Stimulated activated CD8-positive, alpha-beta memory T cell treated with anti-CD3 and anti-CD28 coated beads, Interleukin-12 subunit alpha, Interleukin-12 subunit beta, amount 100 ng/mL, for 24 hours (primary cell): Measurements from ENCODE around the gene CST7.

Experiments used
- DNase-seq: peaks from one replicate; pipeline ENCODE4 v3.0.0-alpha.2; 2020; ENCODE audit errors: extremely low read depth

The CST7 gene

GRCh38 chr20:25003002-25003401 lies 53.9 kb downstream of the CST7 start:
- no peak for DNase-seq

- no peak for DNase-seq
These were observed 56.2 kb downstream of the CST7 start for GRCh38 chr20:25005220-25005619.

DNA sequence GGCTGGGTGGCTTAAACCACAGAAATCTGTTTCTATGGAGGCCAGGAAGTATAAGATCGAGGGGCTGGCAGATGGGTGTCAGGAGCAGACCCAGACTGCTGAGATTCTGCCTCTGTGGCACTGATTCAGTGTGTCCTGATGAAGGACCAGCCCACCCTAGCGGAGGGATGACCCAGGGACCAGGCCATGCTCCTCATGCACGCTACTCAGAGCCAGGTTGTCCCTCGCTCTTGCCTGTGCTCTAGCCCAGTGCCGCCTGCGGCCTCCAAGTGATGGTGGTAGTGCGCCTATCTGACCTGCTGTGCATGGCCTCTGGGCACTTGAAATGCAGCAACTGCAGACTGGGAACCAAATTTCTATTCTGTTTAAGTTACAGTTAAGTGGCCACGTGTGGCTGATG lies 56.6 kb downstream of the CST7 start:
- no peak for DNase-seq

DNA sequence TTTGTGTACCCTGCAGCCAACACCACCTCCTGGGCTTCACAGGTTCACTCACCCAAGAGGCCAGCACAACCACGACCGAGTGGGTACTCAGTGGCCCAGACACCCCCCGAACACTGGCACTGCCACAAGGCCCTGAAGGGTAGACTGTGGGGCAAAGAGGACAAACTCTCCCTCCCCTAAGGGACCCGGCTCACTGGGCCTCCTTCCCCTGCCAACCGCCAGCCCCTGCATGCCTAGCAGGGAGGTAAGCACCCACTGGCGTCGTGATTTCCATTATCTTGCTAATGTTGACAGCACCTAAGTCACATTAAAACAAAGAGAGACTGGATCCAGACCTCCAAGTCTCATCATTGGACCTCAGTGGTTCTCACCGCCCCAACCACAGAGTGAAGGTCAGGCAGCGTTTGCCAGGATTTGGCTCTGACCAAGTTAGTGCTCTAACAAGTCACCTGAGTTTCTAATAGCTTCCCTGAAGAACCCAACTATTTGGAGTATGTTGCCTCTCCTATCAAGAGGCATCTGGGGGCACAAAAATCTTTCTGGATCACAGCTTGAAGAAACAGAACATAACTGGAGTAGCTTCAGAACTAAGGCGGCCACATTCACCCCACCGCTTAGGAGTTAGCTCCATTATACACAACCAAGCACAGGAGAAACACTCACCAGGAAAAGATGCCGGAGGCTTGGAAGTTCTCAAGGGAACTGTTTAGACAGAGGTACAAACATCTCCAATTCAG lies 57.5 kb downstream of the CST7 start:
- no peak for DNase-seq

DNA sequence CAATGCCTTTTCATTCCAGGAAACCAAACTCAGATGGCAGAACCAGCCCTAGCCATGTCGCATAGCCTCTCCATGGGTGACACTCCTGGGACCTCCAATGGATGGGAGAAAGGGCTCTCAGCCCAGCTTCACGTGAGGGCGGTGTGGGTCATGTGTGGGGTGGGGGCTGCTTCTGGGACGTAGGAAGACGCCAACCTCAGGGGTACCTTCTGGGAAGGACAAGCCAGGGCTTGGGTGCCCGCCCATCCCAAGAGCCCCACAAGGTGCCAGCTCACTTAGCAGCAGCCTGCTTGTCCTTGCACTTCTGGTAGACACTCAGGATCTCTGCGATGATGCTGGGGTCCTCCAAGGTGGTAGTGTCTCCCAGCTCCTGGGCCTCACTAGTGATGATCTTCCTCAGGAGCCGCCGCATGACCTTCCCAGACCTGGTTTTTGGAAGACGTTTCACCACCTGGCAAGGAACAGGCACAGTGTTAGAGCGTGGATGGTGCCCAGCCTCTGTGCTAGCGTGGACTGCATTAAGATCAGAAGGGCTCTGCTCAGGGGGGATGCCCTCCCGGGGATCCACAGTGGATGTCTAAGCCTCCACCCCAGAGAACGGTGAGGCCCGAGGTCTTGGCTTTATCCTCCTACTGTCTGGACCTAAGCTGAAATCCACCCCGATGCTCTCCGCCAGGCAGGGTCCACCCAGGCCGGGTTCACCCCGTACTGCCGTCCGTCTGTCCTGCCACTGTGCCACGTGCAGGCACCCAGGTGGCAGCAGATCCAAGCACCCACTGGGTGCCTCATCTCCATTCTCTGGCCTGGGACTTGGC lies 58.6 kb downstream of the CST7 start:
- no peak for DNase-seq

GRCh38 chr20:25008388-25009217 lies 59.5 kb downstream of the CST7 start:
- no peak for DNase-seq
